Mesenteric fat pad (tissue), 1 donor: ENCODE data around the gene SLC25A36. TPM values are rescaled to one million over a fixed set of nuclear protein-coding genes. Genes with fewer than 3 reads are reported as not detected.
"Not testable (repeated sequence)": the region's sequence is repeated elsewhere in the genome, so short reads cannot be mapped to it uniquely, and the experiment has no call there.

Source experiments
- DNase-seq: peaks from one replicate; pipeline ENCODE4 v3.0.0-alpha.2; 2020; ENCODE audit warnings: low spot score
- total RNA-seq: library from RNA; stranded (reverse); fragmentation: NEBNext Ultra II Directional; extraction: Animal tissue kit (Norgen Biotek cat#: 25700); gene quantifications from one replicate; pipeline ENCODE4 v1.2.1, GENCODE V29; 2021
- donor health status: DM: yes; HTN: yes; CAD: no.

SLC25A36 gene
- total RNA-seq, 1 donor from 2014 or later = 40.9 TPM

DNA sequence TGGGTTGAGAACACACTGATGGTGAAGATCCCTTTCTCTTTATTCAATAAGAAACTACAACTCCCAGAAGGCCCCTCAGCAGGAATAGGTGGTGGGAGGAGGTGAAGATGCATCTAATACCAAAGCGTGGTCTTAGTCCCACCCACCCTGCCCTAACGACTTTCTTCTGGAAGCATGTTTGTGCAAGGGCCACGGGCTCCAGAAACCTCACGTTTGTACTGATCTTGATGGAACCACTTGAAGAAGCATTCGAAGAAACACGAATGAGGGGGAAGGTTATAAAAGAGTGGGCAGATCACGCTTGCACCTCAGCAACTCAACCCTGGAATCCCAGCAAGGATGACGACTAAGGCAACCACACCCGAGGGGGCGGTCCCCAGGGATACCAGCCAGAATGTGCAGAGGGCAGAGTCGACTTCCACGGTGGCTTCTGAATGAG, 10.6 kb upstream of the SLC25A36 start:
- DNase-seq = no peak

DNA sequence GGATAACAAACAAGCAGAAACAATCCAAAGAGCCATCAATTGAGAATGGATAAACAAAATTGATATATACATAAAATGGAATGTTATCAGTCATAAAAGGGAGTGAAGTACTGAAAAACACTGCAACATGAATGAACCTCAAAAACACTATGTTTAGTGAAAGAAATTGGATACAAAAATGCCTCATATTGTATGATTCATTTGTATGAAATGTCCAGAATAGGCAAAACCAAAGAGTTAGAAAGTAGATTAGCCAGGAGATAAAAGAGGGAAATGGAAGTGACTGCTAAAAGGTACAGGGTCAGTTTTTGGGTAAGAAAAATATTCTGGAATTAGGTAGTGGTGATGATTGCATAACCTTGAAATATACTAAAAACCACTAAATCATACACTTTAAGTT, 9.8 kb upstream of the SLC25A36 start:
- no peak for DNase-seq

DNA sequence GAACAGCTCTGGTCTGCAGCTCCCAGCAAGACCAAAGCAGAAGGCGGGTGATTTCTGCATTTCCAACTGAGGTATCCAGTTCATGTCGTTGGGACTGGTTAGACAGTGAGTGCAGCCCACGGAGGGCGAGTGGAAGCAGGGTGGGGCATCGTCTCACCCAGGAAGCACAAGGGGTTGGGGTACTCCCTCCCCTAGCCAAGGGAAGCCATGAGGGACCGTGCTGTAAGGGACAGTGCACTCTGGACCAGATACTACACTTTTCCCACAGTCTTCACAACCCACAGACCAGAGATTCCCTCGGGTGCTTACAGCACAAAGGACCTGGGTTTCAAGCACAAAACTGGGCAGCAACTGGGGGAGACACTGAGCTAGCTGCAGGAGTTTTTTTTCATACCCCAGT, 8.5 kb upstream of the SLC25A36 start:
- no peak for DNase-seq

DNA sequence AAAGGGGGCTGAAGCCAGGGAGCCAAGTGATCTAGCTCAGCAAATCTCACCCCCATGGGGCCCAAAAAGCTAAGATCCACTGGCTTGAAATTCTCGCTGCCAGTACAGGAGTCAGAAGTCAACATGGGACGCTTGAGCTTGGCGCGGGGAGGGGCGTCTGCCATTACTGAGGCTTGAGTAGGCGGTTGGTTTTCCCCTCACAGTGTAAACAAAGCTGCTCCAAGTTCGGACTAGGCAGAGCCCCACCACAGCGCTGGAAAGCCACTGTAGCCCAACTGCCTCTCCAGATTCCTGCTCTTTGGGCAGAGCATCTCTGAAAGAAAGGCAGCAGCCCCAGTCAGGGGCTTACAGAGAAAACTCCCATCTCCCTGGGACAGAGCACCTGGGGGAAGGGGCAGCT, 8.1 kb upstream of the SLC25A36 start:
- DNase-seq = no peak

DNA sequence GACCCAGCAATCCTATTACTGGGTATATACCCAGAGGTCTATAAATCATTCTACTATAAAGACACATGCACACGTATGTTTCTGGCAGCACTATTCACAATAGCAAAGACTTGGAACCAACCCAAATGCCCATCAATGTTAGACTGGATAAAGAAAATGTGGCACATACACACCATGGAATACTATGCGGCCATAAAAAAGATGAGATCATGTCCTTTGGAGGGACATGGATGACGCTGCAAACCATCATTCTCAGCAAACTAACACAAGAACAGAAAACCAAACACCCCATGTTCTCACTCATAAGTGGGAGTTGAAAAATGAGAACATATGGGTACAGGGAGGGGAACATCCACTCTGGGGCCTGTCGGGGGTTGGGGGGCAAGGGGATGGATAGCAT, 2.3 kb upstream of the SLC25A36 start:
- not testable (repeated sequence) for DNase-seq

DNA sequence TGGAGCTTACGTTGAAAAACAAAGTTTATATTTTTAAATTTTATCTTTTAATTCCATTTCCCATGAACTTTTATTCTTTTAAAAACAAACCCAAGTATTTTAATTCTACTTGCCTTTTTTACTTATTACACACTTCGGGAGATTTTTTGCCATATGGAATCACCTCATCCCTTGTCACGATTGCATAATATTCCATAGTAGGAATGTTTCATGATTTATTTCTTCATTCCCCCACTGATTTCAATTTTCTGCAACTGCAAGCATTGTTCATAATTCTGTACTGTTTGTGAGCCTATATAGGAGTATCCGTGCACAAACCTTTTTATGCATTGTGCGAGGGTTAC, 574 bp upstream of the SLC25A36 start:
- DNase-seq = no peak

DNA sequence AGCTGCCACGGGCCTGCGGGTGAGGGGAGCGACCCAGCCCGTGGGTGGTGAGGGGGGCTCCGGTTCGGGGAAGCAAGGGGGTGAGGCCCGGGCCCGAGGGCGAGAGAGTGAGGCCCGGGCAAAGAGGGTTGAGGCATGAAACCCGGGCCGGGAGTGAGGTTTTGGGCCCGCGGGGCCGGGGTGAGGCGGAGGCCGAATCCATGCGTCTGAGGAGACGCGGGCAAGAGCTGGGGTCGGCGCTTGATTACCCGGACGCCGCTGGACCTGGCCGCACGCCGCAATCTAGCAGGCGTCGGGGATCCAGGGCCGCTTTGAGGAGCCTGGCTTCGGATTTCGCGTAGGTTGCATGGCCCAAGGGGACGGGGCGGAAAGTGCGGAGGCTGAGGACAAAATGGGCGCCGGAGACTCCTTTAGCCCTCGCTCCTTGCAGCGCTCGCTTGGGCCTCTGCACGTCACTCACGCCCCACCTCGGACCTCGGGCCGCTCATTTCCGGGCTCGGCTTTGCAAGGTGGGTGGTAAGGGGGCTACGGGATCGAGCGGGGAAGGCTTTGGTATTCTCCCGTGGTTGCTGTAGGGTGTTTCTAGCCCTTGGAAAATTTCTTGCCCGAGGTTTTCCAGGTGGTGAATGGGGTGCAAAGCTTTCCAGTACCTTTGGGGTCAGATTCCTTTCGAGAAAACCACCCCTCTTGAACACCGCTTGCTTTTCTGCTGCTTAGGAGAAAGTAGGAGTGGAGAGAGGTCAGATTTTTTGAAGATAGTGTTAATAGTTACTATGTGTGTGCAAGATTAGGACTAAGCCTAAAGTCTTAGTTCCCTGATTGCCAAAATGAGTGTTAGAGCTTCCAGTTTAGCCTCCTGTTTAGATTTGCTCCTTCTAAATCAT, 827 bp downstream of the SLC25A36 start:
- DNase-seq = no peak

DNA sequence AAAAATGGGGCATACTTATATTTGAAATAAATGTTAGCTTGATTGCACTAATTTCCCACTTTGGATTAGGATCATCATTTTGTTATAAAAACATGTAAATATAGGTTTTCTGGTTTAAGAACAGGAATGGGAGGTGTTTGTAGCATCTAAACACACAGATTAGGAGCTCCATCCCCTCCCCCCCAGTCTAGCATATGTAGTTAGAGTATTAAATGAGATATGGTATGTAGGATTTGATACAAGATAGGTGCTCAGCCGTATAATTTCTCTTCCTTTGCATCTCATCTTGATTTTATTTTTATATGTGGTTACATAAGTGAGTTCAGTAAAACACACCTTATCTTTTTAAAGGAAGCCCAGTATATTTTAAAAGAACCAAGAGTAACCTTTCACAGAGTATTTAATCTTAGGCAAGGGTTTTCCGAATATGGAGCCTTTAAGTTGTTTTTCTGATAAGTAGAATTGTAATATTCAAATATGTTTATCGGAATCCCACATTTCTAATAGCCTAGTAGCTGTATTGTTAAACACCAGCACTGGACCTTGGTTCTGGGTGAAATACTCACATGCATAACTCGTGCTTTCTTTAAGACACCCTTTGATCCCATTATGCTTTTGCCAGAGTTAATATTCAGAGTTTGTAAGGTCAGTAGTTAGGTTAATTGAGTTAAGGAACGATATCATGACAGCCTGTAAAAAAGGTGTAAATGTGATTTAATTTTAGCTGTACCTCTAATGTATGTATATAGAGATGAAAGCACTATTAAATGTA, 2.3 kb downstream of the SLC25A36 start:
- DNase-seq = no peak

DNA sequence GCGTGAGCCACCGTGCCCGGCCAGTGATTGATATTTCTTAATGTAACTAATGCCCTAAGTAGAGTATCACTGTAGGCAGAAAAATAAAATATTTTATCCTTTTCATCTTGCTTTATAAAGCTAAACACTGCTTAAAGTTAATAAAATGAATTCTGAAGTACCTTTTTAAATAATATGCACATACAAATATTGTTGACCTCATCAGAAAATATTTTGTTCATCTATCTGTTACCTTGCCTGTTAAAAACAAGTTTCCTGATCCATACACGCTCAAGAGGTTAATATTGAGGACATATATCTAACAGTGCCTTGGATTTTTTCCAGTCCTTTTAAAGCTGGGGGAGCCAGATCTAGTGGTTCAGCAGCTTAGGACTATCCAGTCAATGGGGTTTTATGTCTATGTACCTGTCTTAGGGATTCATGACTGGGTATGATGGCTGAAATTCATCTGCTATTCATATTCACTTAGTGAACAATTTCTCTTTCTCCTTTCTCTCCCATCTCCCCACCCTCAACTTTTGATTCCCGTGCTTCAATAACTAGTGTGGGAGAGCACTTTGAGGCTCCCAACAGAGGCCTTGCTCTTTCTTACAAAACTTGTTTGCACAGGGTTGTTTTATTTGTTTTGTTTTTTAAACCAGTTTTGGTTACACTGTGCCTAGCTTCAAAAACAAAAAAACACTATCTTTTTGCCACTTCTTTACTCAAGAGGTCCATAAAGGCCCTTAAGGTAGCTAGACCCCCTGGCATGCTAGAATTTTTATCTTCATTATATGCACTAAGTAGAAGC, 7.0 kb downstream of the SLC25A36 start:
- no peak for DNase-seq

DNA sequence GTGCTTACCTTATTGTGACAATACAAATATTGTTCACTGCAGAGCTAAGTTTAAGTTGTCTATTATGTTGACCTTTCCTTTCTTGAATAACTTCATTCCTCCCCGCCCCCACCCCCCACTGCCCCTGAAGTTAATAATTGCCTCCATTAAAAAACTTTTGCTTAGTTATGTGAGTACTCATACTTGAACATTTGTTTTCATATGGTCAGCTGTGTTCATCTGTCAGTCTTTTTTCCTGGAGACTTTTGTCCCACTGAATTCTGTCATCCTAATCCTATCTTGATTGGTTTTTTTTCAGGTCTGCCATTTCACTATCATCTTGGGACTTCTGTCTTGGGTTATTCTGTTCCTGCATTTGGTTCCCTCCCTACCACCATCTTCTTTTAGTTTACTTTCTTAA, 8.5 kb downstream of the SLC25A36 start:
- DNase-seq = no peak

DNA sequence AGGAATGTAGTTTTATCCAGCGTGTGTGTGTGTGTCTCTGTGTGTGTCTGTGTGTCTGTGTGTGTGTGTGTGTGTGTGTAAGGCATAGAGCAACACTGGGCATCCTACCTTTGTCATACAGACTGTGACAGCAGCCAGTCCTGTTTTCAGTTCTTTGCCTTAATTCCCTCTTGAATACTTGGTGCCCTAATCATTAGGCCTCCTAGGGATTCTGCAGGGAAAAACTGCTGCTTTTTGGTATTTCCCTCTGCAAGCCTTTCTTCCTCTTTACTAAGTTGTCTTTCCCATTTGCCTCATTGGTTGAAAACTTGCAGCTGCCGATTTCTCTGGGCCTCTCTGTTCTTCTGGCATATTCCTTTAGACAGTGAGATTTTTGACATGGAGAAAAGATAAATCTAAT, 9.2 kb downstream of the SLC25A36 start:
- no peak for DNase-seq

DNA sequence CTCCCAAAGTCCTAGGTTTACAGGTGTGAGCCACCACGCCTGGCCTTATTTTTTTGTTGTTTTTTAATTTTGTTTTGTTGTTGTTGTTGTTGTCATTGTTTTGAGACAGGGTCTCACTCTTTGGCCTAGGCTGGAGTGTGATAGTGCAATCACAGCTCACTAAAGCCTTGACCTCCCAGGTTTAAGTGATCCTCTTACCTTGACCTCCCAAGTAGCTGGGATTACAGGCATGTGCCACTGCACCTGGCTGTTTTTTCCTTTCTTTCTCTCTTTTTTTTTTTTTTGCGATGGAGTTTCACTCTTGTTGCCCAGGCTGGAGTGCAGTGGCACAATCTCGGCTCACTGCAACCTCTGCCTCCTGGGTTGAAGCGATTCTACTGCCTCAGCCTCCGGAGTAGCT, 10.1 kb downstream of the SLC25A36 start:
- DNase-seq = not testable (repeated sequence)

- no peak for DNase-seq
These were observed 11.7 kb downstream of the SLC25A36 start for GRCh38 chr3:140953028-140953960.

DNA sequence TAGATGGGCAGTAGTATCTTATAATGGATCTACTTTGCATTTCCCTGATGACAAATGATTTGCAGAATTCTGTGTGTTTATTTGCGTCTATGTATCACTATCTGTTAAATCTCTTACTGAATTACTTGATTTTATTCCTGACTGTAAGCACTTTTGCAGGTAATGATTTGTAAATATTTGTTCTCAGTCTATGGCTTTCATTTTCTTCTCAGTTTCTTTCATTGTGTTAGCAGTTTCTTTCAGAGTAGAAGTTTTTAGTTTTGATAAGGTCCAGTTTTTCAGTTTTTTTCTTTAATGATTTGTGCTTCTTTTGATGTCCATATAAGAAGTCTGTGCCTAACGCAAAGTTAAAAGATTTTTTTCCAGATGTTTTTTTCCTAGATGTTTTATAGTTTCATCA, 12.9 kb downstream of the SLC25A36 start:
- no peak for DNase-seq

DNA sequence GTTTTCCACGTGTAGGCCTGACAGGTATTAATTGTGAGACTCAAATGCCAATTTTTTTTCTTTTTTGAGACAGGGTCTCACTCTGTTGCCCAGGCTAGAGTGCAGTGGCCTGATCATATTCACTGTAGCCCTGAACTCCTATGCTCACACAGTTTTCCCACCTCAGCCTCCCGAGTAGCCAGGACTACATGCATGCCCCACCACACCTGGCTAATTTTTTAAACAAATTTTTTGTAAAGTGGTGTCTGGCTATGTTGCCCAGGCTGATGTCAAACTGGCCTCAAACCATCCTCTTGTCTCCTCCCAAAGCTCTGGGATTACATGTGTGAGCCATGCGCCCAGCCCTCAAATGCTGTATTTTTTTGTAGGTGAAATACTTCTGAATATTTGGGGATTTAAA, 14.0 kb downstream of the SLC25A36 start:
- DNase-seq = no peak

DNA sequence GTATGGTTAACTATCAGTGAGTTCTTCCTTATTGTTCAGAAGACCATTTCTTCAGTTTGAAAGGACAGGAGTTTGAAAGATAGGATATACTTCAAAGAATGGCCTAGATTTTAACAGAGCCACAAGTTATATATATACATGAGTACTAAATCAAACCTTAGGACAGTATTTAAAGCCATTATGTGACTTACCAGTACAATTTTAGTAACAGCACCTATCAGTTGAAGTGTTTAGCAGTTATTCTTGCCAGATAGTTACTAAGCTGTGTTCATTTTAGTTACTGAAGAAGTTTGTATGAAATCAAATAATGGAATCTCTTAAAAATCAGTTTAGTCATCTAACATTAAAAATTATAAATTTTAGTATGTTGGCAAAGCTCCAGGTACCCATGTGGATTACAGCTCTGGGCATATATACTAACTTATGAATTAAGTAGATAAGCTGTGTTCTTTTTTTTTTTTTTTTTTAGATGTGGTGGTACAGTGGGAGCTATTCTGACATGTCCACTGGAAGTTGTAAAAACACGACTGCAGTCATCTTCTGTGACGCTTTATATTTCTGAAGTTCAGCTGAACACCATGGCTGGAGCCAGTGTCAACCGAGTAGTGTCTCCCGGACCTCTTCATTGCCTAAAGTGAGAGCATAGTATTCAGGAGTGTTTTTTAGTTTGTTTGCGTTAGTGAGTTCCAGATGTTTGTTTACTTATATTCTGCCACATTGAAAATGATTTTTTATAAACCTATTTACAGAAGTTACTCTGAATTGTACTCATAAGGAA, 14.6 kb downstream of the SLC25A36 start:
- no peak for DNase-seq

DNA sequence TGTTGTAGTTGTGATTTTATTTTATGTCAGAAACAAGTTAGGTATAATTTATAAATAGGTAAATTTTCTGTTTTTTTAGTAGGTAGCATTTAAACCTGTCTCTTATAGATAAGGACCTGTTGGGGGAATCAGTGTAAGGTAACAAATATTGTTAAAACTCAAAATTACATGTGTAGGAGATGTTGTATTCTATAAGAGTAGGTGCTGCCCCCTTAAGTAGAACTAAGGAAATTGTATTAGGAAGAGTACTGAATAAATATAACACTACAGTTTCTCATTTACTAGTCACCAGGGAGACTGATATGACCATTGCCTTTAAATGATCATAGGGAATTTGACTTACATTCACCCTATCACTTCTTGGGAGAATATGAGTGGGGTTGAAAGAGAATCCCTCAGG, 31.2 kb downstream of the SLC25A36 start:
- DNase-seq = no peak

GRCh38 chr3:140974900-140975299, 33.3 kb downstream of the SLC25A36 start:
- DNase-seq = no peak

- no peak for DNase-seq
These were observed 39.0 kb downstream of the SLC25A36 start for GRCh38 chr3:140980663-140981062.

DNA sequence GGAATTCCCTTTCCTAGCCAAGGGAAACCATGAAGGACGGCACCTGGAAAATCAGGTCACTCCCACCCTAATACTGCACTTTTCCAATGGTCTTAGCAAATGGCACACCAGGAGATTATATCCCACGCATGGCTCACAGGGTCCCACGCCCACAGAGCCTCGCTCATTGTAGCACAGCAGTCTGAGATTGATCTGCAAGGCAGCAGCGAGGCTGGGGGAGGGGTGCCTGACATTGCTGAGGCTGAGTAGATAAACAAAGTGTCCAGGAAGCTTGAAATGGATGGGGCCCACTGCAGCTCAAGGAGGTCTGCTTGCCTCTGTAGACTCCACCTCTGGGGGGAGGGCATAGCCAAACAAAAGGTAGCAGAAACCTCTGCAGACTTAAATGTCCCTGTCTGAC, 46.2 kb downstream of the SLC25A36 start:
- DNase-seq = not testable (repeated sequence)
